OCI-LY7 (cell line): ENCODE results near the gene CDYL.

ENCODE experiments used
- EZH2phosphoT487 ChIP-seq: fragments of 200-600 bp; sonication (generic); IDR thresholded peaks from 2 replicates; pipeline ENCODE4 v1.6.1; 2018; ENCODE audit warnings: low read depth, borderline replicate concordance, mild to moderate bottlenecking, mixed run types, antibody characterized with exemption, low read length, moderate library complexity, mixed read lengths
- TF ChIP-seq, protein P1 (sequence below): fragments of 200-600 bp; sonication (generic); conservative IDR thresholded peaks from 2 replicates; pipeline ENCODE4 v1.5.1; 2014; ENCODE audit warnings: mild to moderate bottlenecking, antibody characterized with exemption, low read length, moderate library complexity, mixed read lengths

DNA sequence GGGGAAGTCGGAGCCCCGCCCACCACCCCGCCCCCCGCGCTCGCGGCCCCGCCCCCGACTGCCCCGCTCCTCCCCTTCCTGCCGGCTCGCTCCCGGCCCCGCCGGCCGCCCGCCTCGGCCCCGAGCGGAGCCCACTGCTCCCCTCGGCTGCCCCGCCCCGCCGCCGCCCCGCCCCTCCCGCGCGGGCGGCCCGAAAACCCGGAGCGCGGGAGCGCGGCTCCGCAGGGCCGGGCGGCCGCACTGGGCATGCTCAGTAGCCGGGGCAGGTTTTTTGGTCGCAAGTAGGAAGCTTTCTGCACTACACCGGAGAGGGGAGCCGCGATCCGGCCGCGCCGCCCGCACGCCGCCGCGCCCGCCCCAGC is at the start of gene CDYL:
- TF ChIP-seq, protein P1, sequence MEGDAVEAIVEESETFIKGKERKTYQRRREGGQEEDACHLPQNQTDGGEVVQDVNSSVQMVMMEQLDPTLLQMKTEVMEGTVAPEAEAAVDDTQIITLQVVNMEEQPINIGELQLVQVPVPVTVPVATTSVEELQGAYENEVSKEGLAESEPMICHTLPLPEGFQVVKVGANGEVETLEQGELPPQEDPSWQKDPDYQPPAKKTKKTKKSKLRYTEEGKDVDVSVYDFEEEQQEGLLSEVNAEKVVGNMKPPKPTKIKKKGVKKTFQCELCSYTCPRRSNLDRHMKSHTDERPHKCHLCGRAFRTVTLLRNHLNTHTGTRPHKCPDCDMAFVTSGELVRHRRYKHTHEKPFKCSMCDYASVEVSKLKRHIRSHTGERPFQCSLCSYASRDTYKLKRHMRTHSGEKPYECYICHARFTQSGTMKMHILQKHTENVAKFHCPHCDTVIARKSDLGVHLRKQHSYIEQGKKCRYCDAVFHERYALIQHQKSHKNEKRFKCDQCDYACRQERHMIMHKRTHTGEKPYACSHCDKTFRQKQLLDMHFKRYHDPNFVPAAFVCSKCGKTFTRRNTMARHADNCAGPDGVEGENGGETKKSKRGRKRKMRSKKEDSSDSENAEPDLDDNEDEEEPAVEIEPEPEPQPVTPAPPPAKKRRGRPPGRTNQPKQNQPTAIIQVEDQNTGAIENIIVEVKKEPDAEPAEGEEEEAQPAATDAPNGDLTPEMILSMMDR = no peak
- no peak for TF ChIP-seq EZH2phosphoT487
